ENCODE results near the gene DPYD. TPM values are rescaled to one million over a fixed set of nuclear protein-coding genes. Genes with fewer than 3 reads are reported as not detected.

The DPYD gene
- total and polyA plus RNA-seq, 7 donors = 6.0 to 56.1 (median 40.2) TPM

DNA sequence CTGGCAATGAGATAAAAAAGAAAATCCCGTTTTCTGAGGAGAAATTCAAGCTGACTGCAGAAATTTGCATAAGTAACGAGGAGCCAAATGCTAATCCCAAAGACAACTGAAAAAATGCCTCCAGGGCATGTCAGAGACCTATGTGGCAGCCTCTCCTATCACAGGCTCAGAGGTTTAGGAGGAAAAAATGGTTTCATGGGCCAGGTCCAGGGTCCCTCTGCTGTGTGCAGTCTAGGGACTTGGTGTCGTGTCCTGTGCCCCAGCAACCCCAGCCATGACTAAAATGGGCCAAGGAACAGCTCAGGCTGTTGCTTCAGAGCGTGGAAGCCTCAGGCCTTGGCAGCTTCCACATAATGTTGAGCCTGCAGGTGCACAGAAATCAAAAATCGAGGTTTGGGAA lies 456.5 kb downstream of the DPYD start:
- no peaks in the 10 kb centered on the region for H3K36me3 ChIP-seq
- H3K4me3 ChIP-seq = no peak overlapping the region
- intact Hi-C loops (cut with DNase I) = no loop called here
- H3K27ac ChIP-seq = no peak overlapping the region
- H3K4me1 ChIP-seq = no peaks in the 10 kb centered on the region
- H3K9me3 ChIP-seq = no peaks in the 10 kb centered on the region
- WGBS, 2 donors = 79 to 87% methylated on average over 5 of the region's 5 CpGs
- no peak for DNase-seq
- no peaks in the 10 kb centered on the region for H3K27me3 ChIP-seq
- TF ChIP-seq POLR2AphosphoS5 (IDR thresholded peaks at IDR 0.05) (no peak), POLR2A (IDR thresholded peaks at IDR 0.05) (no peak), EP300 (IDR thresholded peaks at IDR 0.05) (no peak)
- TF ChIP-seq, protein P1, sequence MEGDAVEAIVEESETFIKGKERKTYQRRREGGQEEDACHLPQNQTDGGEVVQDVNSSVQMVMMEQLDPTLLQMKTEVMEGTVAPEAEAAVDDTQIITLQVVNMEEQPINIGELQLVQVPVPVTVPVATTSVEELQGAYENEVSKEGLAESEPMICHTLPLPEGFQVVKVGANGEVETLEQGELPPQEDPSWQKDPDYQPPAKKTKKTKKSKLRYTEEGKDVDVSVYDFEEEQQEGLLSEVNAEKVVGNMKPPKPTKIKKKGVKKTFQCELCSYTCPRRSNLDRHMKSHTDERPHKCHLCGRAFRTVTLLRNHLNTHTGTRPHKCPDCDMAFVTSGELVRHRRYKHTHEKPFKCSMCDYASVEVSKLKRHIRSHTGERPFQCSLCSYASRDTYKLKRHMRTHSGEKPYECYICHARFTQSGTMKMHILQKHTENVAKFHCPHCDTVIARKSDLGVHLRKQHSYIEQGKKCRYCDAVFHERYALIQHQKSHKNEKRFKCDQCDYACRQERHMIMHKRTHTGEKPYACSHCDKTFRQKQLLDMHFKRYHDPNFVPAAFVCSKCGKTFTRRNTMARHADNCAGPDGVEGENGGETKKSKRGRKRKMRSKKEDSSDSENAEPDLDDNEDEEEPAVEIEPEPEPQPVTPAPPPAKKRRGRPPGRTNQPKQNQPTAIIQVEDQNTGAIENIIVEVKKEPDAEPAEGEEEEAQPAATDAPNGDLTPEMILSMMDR (IDR thresholded peaks at IDR 0.05) = no peak

DNA sequence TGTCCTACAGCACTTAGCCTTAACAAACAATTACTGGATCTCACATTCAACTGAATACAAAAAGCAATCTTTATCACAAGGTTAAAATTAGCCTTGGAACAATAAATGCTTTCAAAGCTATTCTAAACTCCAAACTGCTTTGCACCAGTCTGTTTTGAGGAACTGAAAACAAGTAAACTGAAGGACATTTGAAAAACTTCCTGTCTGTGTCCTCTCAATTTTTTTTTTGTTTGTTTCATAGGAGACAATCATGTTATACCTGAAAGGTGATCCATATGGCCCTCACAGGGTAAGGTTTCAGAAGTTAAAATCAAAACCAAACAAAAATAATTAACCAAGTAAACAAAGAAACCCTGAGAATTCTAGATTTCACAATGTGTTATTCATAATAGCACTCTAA lies 459.1 kb downstream of the DPYD start:
- no peaks in the 10 kb centered on the region for H3K27me3 ChIP-seq
- no peak overlapping the region for H3K4me3 ChIP-seq
- H3K27ac ChIP-seq = no peak overlapping the region
- TF ChIP-seq, protein P1 (IDR thresholded peaks at IDR 0.05) = no peak
- TF ChIP-seq POLR2AphosphoS5 (IDR thresholded peaks at IDR 0.05) = no peak
- TF ChIP-seq EP300 (IDR thresholded peaks at IDR 0.05) = no peak
- no peak for TF ChIP-seq POLR2A (IDR thresholded peaks at IDR 0.05)
- no peak for DNase-seq
- no peaks in the 10 kb centered on the region for H3K9me3 ChIP-seq
- intact Hi-C loops (cut with DNase I) = no loop called here
- no peaks in the 10 kb centered on the region for H3K36me3 ChIP-seq
- no peaks in the 10 kb centered on the region for H3K4me1 ChIP-seq

DNA sequence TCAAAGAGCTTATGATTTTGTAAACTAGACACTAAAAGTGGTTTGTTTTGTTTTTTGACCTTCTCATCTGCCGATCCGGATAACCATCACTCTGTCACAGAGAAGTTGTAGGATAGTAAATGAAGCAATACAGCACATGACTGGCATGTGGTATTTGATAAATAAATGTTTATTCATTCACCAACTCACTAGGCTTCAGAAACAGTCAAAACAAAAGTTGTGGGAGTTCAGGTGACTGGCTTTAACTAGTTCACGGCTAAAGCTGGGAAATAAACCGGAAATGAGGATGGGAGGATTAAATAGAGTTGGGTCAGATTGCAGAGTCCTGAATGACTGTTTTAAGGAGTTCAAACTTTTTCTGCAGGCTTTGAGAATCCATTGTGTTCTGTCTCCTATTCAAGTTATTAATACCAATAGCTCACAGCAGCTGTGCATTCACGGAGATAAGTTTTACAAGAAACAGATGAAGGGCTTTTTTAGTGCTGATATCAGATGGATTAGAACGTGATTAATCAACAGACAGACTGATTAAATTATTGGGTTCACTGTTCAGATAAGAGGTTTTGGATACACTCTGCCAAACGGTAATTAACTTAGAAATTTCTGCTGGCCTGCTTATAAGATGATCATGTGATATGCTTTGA lies 463.3 kb downstream of the DPYD start:
- Histone ChIP-seq H3K9me3 (no peaks in the 10 kb centered on the region), H3K4me3 (no peak overlapping the region), H3K27ac (no peak overlapping the region), H3K27me3 (no peaks in the 10 kb centered on the region), H3K36me3 (no peaks in the 10 kb centered on the region), H3K4me1 (no peaks in the 10 kb centered on the region)
- WGBS, 2 donors = 84 to 85% methylated on average over 7 of the region's 7 CpGs
- TF ChIP-seq EP300 (IDR thresholded peaks at IDR 0.05) (no peak), POLR2A (IDR thresholded peaks at IDR 0.05) (no peak), POLR2AphosphoS5 (IDR thresholded peaks at IDR 0.05) (no peak)
- TF ChIP-seq, protein P1 (IDR thresholded peaks at IDR 0.05) = no peak
- no peak for DNase-seq
- intact Hi-C loops (cut with DNase I) = no loop called here

DNA sequence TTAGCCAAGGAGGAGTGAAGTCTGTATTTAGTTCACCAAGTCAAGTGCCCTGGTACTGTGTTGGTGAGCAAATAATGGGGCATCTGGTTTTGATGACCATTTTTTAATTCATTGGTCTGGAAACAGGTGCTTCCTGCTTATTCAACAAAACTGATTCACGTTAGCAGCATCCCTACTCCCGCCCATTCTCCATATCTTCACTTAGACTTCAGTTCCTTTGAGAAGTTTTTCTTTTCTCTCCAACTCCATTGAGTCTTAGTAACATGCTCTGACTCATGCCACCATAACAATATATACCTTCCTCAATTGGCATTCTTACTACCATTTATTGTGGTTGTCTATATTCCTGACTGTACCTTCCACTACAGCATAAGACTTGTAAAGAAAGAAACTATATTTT lies 468.9 kb downstream of the DPYD start:
- Histone ChIP-seq H3K27me3 (no peaks in the 10 kb centered on the region), H3K9me3 (no peaks in the 10 kb centered on the region), H3K36me3 (no peaks in the 10 kb centered on the region), H3K4me3 (no peak overlapping the region), H3K27ac (no peak overlapping the region), H3K4me1 (no peaks in the 10 kb centered on the region)
- intact Hi-C loops (cut with DNase I) = no loop called here
- TF ChIP-seq POLR2AphosphoS5 (IDR thresholded peaks at IDR 0.05) (no peak), POLR2A (IDR thresholded peaks at IDR 0.05) (no peak), EP300 (IDR thresholded peaks at IDR 0.05) (no peak)
- TF ChIP-seq, protein P1 (IDR thresholded peaks at IDR 0.05) = no peak
- WGBS, 2 donors = 84 to 87% methylated on average over 2 of the region's 2 CpGs
- DNase-seq = no peak

Measured in sigmoid colon (tissue), 7 donors.